Mesenteric fat pad (tissue), 1 donor: ENCODE measurements around the gene ZC3H18. TPM values are rescaled to one million over a fixed set of nuclear protein-coding genes. Genes with fewer than 3 reads are reported as not detected.
"Not testable (repeated sequence)": the region's sequence is repeated elsewhere in the genome, so short reads cannot be mapped to it uniquely, and the experiment has no call there.

Experiments
- DNase-seq: peaks from one replicate; pipeline ENCODE4 v3.0.0-alpha.2; 2020; ENCODE audit warnings: low spot score
- total RNA-seq: library from RNA; stranded (reverse); fragmentation: NEBNext Ultra II Directional; extraction: Animal tissue kit (Norgen Biotek cat#: 25700); gene quantifications from one replicate; pipeline ENCODE4 v1.2.1, GENCODE V29; 2021
- donor health status: DM: yes; HTN: yes; CAD: no.

The ZC3H18 gene
- total RNA-seq, 1 donor from 2014 or later: 39.2 TPM

DNA sequence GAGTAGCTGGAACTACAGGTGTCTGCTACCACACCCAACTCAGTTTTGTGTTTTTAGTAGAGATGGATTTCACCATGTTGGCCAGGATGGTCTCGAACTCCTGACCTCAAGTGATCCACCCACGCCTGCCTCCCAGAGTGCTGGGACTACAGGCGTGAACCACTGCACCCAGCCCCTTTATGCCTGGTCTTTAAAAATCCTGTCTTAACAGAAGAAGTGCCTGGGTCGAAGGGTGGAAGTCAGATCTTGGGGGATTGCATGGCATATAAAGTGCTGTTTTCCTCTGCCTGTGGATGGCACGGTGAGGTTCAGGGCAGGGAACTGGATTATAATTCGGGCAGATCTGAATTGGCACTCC, 30.3 kb downstream of the ZC3H18 start:
- no peak for DNase-seq

GRCh38 chr16:88601313-88602036, 31.3 kb downstream of the ZC3H18 start:
- no peak for DNase-seq

DNA sequence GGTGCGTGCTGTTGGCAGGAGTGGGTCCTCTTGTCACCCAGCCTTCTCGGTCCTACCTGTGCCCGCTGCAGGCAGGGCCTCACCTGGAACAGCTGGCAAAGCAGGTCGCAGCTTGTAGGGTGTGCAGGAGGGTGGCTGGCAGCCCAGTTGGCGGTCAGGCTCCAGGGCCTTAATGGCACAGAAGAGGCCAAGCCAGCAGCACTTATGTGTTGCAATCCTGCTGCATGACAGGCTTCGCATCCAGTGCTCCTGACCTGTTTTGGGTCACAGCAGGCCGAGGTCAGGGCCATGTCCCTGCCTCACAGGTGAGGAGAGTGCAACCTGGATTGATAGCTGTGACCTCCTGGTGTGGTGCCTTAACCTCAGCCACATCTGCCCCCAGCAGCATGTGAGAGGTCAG, 31.9 kb downstream of the ZC3H18 start:
- no peak for DNase-seq

- no peak for DNase-seq
These were observed 35.3 kb downstream of the ZC3H18 start for GRCh38 chr16:88605186-88606147.

DNA sequence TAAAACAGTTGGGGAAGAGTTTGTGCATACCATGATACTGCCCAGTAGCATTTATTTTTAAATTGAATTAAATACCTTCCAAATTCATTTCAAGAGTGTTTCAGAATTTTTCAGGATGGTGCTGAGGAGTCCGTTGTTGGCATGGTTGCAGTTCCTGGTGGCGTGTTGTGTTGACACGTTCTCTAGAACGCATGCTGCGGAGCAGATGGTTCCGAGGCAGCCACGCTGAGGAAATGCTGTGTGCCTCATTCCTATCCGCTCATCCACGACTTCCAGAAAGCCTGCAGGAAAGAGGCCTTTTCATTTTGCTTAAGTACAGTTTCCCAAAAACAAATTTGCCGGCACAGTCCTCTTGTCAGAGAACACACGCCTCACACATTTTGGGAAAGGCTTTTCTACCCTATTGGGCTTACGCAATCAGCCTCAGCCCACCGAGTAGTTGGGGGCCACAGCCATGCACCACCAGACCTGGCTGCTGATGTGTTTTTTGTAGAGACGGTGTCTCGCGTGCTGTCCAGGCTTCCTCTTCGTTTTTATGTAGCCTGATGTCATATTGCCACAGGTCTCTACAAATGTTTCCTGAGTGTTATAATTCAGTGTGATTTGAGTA, 36.0 kb downstream of the ZC3H18 start:
- DNase-seq: no peak

DNA sequence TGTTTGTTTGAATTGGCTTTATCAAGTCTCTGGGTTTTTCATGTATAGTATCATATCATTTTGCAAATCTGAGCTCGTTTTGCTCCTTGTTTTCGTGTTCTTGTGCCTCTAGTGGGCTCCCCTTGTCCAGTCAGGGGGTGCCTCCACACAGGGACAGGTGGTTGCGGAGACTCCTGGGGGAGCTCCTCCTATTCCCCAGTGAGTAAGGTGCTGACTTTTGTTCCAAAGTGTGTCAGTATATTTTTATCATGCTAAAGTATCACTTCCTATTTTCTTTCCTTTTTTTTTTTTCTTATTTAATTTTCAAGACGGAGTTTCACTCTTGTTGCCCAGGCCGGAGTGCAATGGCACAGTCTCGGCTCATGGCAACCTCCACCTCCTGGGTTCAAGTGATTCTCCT, 37.9 kb downstream of the ZC3H18 start:
- no peak for DNase-seq

DNA sequence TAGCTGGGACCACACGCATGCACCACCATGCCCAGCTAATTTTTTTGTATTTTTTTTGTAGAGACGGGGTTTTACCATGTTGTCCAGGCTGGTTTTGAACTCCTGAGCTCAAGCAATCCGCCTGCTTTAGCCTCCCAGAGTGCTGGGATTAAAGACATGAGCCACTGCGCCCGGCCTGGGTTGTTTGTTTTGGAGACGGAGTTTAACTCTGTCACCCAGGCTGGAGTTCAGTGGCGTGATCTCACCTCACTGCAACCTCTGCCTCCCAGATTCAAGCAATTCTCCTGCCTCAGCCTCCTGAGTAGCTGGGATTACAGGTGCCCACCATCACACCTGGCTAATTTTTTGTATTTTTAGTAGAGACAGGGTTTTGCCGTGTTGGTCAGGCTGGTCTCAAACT, 39.2 kb downstream of the ZC3H18 start:
- DNase-seq: not testable (repeated sequence)

DNA sequence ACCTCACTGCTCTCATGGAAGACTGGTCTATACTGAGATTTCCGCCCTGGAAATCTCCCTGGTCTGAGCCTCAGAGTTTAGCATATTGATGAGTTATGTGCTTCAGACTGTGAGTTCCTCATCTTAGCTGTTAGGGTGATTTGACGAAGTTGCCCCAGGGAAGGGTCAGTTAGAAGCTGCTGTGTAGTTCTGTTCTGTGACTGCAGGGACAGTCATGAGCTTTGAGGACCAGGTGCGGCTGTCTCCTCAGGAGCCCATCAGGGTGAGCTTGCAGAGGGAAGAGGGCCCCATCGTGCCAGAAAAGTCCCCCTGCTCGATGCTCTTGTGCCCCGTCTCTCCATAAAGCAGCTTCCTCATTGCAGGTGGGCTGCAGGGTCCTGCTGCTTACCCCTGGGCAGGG, 39.9 kb downstream of the ZC3H18 start:
- DNase-seq: no peak

- no peak for DNase-seq
These were observed 41.0 kb downstream of the ZC3H18 start for GRCh38 chr16:88610909-88611812.

DNA sequence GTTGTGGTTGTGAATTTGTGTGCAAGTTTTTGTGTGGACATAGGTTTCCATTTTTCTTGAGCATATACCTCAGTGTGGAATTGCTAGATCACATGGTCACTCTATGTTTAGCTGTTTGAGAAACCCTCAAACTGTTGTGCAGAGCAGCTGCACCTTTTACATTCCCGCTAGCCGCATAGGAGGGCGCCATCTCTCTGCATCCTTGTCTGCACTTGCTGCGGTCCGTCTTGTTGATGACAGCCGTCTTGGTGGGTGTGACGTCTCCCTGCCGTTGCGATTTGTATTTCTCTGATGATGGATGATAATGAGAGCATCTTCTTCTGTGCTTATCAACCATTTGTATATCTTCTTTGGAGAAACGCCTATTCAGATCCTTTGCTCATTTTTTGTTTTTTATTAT, 43.1 kb downstream of the ZC3H18 start:
- DNase-seq: no peak

GRCh38 chr16:88613911-88614817, 44.0 kb downstream of the ZC3H18 start:
- no peak for DNase-seq

DNA sequence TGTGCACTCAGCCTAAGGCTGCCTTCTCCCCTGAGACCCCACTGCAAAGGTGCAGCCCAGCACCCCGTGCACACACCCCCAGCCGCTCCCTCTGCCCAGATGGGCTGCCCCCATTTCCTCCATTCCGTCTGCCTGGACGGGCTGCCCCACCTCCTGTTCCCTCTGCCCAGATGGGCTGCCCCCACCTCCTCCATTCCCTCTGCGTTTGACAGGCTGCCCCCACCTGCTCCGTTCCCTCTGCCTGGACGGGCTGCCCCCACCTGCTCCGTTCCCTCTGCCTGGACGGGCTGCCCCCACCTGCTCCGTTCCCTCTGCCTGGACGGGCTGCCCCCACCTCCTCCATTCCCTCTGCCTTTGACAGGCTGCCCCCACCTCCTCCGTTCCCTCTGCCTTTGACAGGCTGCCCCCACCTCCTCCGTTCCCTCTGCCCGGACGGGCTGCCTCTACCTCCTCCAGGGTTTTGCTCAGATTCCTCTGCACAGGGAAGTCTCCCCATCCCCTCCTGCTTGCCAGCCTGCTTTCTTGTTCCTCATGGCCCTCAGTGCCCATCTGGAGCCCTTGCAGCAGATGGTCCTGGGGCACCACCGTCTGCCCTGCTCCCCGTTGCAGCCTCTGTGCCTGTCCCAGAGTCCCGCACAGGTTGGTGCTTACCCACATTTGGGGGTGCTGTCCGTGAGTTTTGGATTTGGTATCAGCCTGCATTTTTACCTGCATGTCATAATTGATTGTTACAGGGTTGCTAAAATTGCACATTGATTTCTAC, 44.8 kb downstream of the ZC3H18 start:
- no peak for DNase-seq

GRCh38 chr16:88616320-88616719, 46.1 kb downstream of the ZC3H18 start:
- no peak for DNase-seq

- no peak for DNase-seq
These were observed 46.5 kb downstream of the ZC3H18 start for GRCh38 chr16:88616736-88617135.

DNA sequence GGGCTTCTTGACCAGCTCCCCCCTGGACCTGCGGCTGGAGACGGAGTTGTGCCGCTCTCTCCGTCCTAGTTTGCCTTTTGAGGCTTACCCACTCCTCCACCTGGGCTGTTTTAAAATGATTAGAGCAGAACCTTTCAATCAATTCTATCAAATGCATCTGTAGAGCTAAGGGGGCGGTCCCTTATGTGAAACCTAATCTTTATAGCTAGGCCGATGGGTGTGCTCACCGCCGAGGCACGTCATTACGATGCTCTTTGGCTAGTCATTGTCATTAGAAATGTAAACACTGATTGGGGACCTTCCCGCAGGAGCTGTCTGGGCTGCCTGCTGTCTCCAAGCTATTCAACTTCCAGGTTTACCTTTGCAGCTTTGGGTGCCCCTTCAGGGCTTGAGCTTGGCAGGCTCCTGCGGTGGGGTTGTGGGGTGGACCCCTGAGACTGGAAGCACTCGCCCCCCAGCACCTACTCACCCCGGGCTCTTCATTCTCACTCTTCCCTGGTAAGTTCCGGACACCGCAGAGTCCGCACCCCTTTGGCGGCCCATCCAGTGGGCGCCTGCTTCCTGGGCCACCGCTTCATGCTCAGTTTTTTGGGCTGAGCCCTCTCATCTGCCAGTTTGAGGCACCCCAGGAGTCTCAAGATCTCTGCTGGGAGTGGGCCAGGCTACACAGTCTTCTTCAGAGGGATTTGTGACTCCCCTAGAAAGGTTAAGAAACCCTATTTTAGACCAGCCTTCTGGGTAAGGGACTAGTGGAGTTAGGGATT, 47.2 kb downstream of the ZC3H18 start:
- no peak for DNase-seq

GRCh38 chr16:88618182-88618955, 48.2 kb downstream of the ZC3H18 start:
- no peak for DNase-seq

- no peak for DNase-seq
These were observed 48.9 kb downstream of the ZC3H18 start for GRCh38 chr16:88618956-88619667.
